ENCODE data around the gene KHDRBS2.

The KHDRBS2 gene

GRCh38 chr6:62013719-62014118, 272.3 kb downstream of the KHDRBS2 start:
- Mint-ChIP-seq H3K27me3 (ENCODE audit: low read depth) (peaks cover 3% of the 10 kb centered on the region), H3K36me3 (ENCODE audit: low read depth) (no peaks in the 10 kb centered on the region), H3K4me3 (no peak overlapping the region), H3K27ac (no peak overlapping the region), H3K9me3 (peaks cover 2% of the 10 kb centered on the region), H3K4me1 (no peaks in the 10 kb centered on the region)
- TF ChIP-seq CTCF (IDR thresholded peaks at IDR 0.05; ENCODE audit: unreplicated experiment in 3 of 3): no peak

- Mint-ChIP-seq H3K27ac (no peak overlapping the region), H3K27me3 (ENCODE audit: low read depth) (peaks cover 3% of the 10 kb centered on the region), H3K4me3 (no peak overlapping the region), H3K36me3 (ENCODE audit: low read depth) (no peaks in the 10 kb centered on the region), H3K4me1 (no peaks in the 10 kb centered on the region), H3K9me3 (peaks cover 4% of the 10 kb centered on the region)
- no peak for TF ChIP-seq CTCF (IDR thresholded peaks at IDR 0.05; ENCODE audit: unreplicated experiment in 3 of 3)
Measured at GRCh38 chr6:62009445-62009844, 276.6 kb downstream of the KHDRBS2 start.

GRCh38 chr6:61989616-61990015, 296.4 kb downstream of the KHDRBS2 start:
- Mint-ChIP-seq H3K27ac (no peak overlapping the region), H3K36me3 (ENCODE audit: low read depth) (no peaks in the 10 kb centered on the region), H3K4me1 (no peaks in the 10 kb centered on the region), H3K9me3 (no peaks in the 10 kb centered on the region), H3K27me3 (ENCODE audit: low read depth) (no peaks in the 10 kb centered on the region), H3K4me3 (no peak overlapping the region)
- TF ChIP-seq CTCF (IDR thresholded peaks at IDR 0.05; ENCODE audit: unreplicated experiment in 3 of 3): no peak

DNA sequence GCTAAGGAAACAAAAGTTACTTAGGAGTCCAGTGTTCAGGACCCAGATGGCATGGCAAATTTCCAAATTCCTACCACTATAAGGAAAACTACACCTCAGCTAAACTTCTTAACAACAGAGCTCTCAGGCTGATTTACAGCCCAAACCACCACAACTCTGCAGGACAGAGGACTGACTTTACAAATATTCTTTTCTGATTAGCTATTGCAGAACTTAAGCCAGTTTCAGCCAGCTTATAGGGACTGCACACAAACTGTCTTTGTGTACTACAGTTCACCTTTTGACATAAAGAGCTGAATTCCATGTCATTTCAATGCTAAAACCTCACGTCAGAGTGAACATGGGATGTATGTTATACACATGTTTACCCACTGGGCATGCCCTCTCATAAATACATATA, 305.4 kb downstream of the KHDRBS2 start:
- H3K4me1 Mint-ChIP-seq: no peaks in the 10 kb centered on the region
- no peaks in the 10 kb centered on the region for H3K36me3 Mint-ChIP-seq (ENCODE audit: low read depth)
- H3K4me3 Mint-ChIP-seq: no peak overlapping the region
- no peak overlapping the region for H3K27ac Mint-ChIP-seq
- no peaks in the 10 kb centered on the region for H3K27me3 Mint-ChIP-seq (ENCODE audit: low read depth)
- H3K9me3 Mint-ChIP-seq: no peaks in the 10 kb centered on the region
- TF ChIP-seq CTCF (IDR thresholded peaks at IDR 0.05; ENCODE audit: unreplicated experiment in 3 of 3): no peak

GRCh38 chr6:61977947-61978346, 308.1 kb downstream of the KHDRBS2 start:
- no peak for TF ChIP-seq CTCF (IDR thresholded peaks at IDR 0.05; ENCODE audit: unreplicated experiment in 3 of 3)
- H3K27ac Mint-ChIP-seq: no peak overlapping the region
- H3K27me3 Mint-ChIP-seq (ENCODE audit: low read depth): no peaks in the 10 kb centered on the region
- no peaks in the 10 kb centered on the region for H3K36me3 Mint-ChIP-seq (ENCODE audit: low read depth)
- no peak overlapping the region for H3K4me3 Mint-ChIP-seq
- H3K9me3 Mint-ChIP-seq: no peaks in the 10 kb centered on the region
- no peaks in the 10 kb centered on the region for H3K4me1 Mint-ChIP-seq

DNA sequence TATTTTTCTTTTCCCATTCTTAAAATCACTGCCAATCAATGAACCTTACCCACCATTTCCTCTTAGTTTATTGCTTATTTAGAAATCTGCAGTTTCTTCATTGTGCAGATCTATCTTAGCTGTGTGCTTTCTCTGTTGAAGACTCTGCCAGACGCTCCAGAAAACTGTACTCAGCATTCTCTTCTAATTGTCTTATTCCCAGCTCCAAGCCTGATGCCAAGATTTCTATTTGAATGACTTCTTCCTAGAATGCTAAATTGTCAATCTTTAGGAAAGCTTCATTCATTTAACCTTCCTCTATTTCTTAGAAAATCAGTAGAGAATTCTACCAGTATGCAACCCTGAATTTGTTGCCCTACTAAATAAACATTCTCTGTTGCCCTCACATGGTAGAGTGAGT, 308.9 kb downstream of the KHDRBS2 start:
- Mint-ChIP-seq H3K9me3 (no peaks in the 10 kb centered on the region), H3K27me3 (ENCODE audit: low read depth) (no peaks in the 10 kb centered on the region), H3K4me1 (no peaks in the 10 kb centered on the region), H3K36me3 (ENCODE audit: low read depth) (no peaks in the 10 kb centered on the region), H3K27ac (no peak overlapping the region), H3K4me3 (no peak overlapping the region)
- no peak for TF ChIP-seq CTCF (IDR thresholded peaks at IDR 0.05; ENCODE audit: unreplicated experiment in 3 of 3)

Data from nephron (organoid).